Astrocyte (in vitro differentiated cells and primary cell): ENCODE measurements around the gene ULK2.

Experiments
- EZH2 ChIP-seq: IDR thresholded peaks from 2 replicates; pipeline ENCODE4 v1.6.1; 2012; ENCODE audit warnings: mild to moderate bottlenecking, low read length, inconsistent platforms; ENCODE audit not compliant: insufficient read depth
- TF ChIP-seq, protein P1 (sequence below): IDR thresholded peaks from 2 replicates; pipeline ENCODE4 v1.5.1; 2011; ENCODE audit warnings: low read depth, mild to moderate bottlenecking, inconsistent platforms, low read length, moderate library complexity; ENCODE audit not compliant: insufficient read depth

DNA sequence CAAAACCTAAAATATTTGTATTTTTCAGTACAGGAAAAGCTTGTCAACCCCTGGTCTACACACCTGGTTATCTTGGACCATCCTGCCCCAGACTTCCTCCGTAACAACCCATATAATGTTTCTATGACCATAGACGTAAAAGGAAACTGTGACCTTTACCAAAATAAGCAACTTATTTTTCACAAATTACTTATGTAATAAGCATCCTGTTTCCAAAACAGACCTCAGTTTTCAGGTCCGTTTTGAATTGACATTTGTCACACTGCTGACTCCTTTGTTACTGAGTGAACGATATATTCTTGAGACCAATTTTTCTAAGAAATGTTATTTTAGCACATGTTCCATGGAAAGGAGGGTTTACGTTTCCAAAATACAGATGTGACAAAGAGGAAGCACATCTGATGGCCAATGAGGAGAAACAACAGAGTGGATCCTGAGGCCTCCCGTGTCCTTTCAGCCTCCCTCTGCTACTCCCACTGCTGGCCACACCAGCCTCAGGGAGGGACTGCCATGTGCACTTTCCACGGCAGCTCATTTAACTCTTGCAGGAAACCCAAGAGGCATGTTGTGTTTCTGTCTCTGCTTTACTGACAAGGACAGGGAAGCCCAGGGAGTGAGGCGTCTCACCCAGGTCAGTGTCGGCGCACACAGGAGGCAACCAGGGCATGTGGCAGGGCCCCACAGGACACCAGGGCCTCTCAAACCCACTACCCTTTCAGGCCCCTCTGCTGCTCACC is 99.5 kb downstream of the ULK2 start:
- TF ChIP-seq, protein P1, sequence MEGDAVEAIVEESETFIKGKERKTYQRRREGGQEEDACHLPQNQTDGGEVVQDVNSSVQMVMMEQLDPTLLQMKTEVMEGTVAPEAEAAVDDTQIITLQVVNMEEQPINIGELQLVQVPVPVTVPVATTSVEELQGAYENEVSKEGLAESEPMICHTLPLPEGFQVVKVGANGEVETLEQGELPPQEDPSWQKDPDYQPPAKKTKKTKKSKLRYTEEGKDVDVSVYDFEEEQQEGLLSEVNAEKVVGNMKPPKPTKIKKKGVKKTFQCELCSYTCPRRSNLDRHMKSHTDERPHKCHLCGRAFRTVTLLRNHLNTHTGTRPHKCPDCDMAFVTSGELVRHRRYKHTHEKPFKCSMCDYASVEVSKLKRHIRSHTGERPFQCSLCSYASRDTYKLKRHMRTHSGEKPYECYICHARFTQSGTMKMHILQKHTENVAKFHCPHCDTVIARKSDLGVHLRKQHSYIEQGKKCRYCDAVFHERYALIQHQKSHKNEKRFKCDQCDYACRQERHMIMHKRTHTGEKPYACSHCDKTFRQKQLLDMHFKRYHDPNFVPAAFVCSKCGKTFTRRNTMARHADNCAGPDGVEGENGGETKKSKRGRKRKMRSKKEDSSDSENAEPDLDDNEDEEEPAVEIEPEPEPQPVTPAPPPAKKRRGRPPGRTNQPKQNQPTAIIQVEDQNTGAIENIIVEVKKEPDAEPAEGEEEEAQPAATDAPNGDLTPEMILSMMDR, result no peak
- no peak for TF ChIP-seq EZH2
